HUES64 (cell line): ENCODE data around the gene COL6A2.

Experiments used
- H3K27ac ChIP-seq: 2 replicates; pipeline ENCODE4 v1.7.0; 2013; ENCODE audit warnings: low read depth, low read length, inconsistent platforms
- H3K27me3 ChIP-seq: 2 replicates; pipeline ENCODE4 v1.6.1; 2013; ENCODE audit warnings: mild to moderate bottlenecking, low read length; ENCODE audit not compliant: insufficient read depth
- H3K36me3 ChIP-seq: 2 replicates; pipeline ENCODE4 v1.6.1; 2013; ENCODE audit warnings: mild to moderate bottlenecking, low read length; ENCODE audit not compliant: insufficient read depth
- H3K4me1 ChIP-seq: 2 replicates; pipeline ENCODE4 v1.6.1; 2013; ENCODE audit warnings: mild to moderate bottlenecking, low read length, moderate library complexity; ENCODE audit not compliant: insufficient read depth
- H3K4me3 ChIP-seq: 2 replicates; pipeline ENCODE4 v1.5.1; 2013; ENCODE audit warnings: mild to moderate bottlenecking, low read length, moderate library complexity
- H3K9ac ChIP-seq: 2 replicates; pipeline ENCODE4 v1.6.1; 2013; ENCODE audit warnings: mild to moderate bottlenecking, low read depth, low read length
- H3K9me3 ChIP-seq: 2 replicates; pipeline ENCODE4 v1.6.1; 2013; ENCODE audit warnings: low read depth, low read length; ENCODE audit not compliant: insufficient read depth
- WGBS: fragments of 150-250, 120-280 bp; methylation state at CpG from one replicate; pipeline ENCODE4 v1.1.7; 2013; ENCODE audit warnings: missing lambda C conversion rate; 5-methylcytosine and 5-hydroxymethylcytosine counted together

COL6A2 gene

GRCh38 chr21:46111857-46112724 is 14.2 kb downstream of the COL6A2 start:
- 97% methylated on average over 69 of the region's 69 CpGs for WGBS

DNA sequence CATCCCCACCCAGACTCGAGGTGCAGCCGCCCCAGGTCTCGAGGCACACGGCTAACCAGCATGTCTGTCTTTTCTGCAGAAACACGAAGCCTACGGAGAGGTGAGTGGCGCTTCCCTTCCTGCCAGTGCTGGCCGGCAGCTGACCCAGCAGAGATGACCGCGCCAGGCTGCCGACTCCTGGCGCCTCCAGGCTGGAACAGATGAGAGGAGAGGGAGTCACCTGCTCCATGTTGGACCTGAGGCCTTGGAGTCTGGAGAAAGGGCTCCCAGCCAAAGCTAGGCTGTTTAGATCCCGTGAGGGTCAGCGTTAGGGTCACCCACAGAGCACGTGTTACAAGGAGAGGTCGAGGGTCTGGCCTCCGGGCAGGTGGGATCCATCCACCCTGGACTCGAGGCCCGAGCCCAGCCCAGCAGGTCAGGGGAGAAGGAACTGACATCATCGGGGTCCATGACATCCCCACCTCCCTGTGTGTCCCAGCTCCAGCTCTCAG is 14.9 kb downstream of the COL6A2 start:
- Histone ChIP-seq H3K27me3 (no peaks in the 10 kb centered on the region), H3K36me3 (peaks cover 47% of the 10 kb centered on the region), H3K9ac (no peak overlapping the region), H3K4me1 (no peaks in the 10 kb centered on the region), H3K9me3 (peaks cover 22% of the 10 kb centered on the region), H3K4me3 (no peak overlapping the region), H3K27ac (no peak overlapping the region)
- 96% methylated on average over 20 of the region's 20 CpGs for WGBS

More at GRCh38 chr21:46111857-46112724, 14.2 kb downstream of the COL6A2 start:
- Histone ChIP-seq H3K4me1 (peaks cover 1% of the 10 kb centered on the region; the same call in 1 of the 2 replicates), H3K9me3 (peaks cover 22% of the 10 kb centered on the region), H3K36me3 (peaks cover 43% of the 10 kb centered on the region), H3K9ac (no peak overlapping the region), H3K4me3 (no peak overlapping the region), H3K27me3 (no peaks in the 10 kb centered on the region), H3K27ac (no peak overlapping the region)

GRCh38 chr21:46113497-46114176 is 15.7 kb downstream of the COL6A2 start:
- no peaks in the 10 kb centered on the region for H3K4me1 ChIP-seq
- H3K4me3 ChIP-seq = no peak overlapping the region
- peaks cover 13% of the 10 kb centered on the region for H3K9me3 ChIP-seq
- no peak overlapping the region for H3K9ac ChIP-seq
- no peak overlapping the region for H3K27ac ChIP-seq
- H3K27me3 ChIP-seq = no peaks in the 10 kb centered on the region
- 96% methylated on average over 16 of the region's 16 CpGs for WGBS
- peaks cover 47% of the 10 kb centered on the region for H3K36me3 ChIP-seq

GRCh38 chr21:46114963-46115362 is 17.1 kb downstream of the COL6A2 start:
- H3K4me1 ChIP-seq = no peaks in the 10 kb centered on the region

GRCh38 chr21:46115441-46116188 is 17.7 kb downstream of the COL6A2 start:
- peaks cover 7% of the 10 kb centered on the region; the same call in 1 of the 2 replicates for H3K9me3 ChIP-seq

More at GRCh38 chr21:46114963-46115362, 17.1 kb downstream of the COL6A2 start:
- Histone ChIP-seq H3K27ac (no peak overlapping the region), H3K27me3 (no peaks in the 10 kb centered on the region), H3K36me3 (peaks cover 47% of the 10 kb centered on the region), H3K4me3 (no peak overlapping the region), H3K9me3 (peaks cover 7% of the 10 kb centered on the region; the same call in 1 of the 2 replicates), H3K9ac (no peak overlapping the region)
- 95% methylated on average over 4 of the region's 4 CpGs for WGBS

GRCh38 chr21:46116189-46116775 is 18.4 kb downstream of the COL6A2 start:
- 92% methylated on average over 20 of the region's 20 CpGs for WGBS
- no peak overlapping the region for H3K4me3 ChIP-seq
- peaks cover 7% of the 10 kb centered on the region; the same call in 1 of the 2 replicates for H3K9me3 ChIP-seq
- H3K9ac ChIP-seq = no peak overlapping the region
- no peak overlapping the region for H3K27ac ChIP-seq
- no peaks in the 10 kb centered on the region for H3K27me3 ChIP-seq
- no peaks in the 10 kb centered on the region for H3K4me1 ChIP-seq
- peaks cover 47% of the 10 kb centered on the region for H3K36me3 ChIP-seq

More at GRCh38 chr21:46115441-46116188, 17.7 kb downstream of the COL6A2 start:
- 94% methylated on average over 17 of the region's 17 CpGs for WGBS
- H3K27me3 ChIP-seq = no peaks in the 10 kb centered on the region
- peaks cover 47% of the 10 kb centered on the region for H3K36me3 ChIP-seq
- no peaks in the 10 kb centered on the region for H3K4me1 ChIP-seq
- no peak overlapping the region for H3K4me3 ChIP-seq
- no peak overlapping the region for H3K27ac ChIP-seq
- H3K9ac ChIP-seq = no peak overlapping the region

GRCh38 chr21:46116776-46117585 is 19.1 kb downstream of the COL6A2 start:
- Histone ChIP-seq H3K9ac (no peak overlapping the region), H3K27me3 (no peaks in the 10 kb centered on the region), H3K4me3 (no peak overlapping the region), H3K4me1 (no peaks in the 10 kb centered on the region), H3K36me3 (peaks cover 49% of the 10 kb centered on the region), H3K27ac (no peak overlapping the region), H3K9me3 (peaks cover 7% of the 10 kb centered on the region; the same call in 1 of the 2 replicates)
- WGBS = 94% methylated on average over 24 of the region's 24 CpGs

GRCh38 chr21:46117586-46118315 is 19.8 kb downstream of the COL6A2 start:
- 93% methylated on average over 29 of the region's 29 CpGs for WGBS
- no peaks in the 10 kb centered on the region for H3K27me3 ChIP-seq

DNA sequence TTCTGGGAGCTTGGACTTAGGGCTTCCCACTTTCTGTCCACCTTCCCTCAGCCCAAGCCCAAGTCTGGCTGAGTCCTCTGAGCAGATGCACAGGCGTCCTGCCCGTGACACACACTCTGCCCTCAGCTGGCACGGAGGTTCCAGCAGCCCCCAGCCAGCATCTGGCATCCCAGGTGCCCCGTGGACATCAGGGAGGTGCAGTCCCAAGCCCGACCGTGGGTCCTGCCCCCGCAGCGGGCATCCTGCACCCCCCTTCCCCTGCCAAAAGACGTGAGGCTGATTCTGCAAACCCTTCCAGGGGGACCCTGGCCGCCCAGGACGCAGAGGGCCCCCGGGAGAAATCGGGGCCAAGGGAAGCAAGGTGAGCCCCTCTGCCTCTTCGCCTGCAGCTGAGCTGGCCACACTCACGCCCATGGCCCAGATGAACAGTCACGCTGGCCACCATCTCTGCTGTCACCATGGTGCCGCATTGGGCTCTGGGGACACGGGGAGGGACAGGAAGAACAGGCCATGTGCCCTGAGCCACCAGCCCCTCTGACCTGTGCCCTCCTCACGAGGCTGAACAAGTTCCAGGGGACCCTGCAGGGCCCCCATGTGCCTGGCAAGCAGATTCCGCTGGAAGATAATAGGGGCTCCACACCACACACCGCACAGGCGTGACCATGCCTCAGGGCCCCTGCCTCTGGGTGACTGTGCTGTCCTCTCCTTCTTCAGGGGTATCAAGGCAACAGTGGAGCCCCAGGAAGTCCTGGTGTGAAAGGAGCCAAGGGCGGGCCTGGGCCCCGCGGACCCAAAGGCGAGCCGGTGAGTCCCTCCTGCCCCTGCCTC is 20.6 kb downstream of the COL6A2 start:
- no peak overlapping the region for H3K4me3 ChIP-seq
- no peaks in the 10 kb centered on the region for H3K4me1 ChIP-seq
- H3K36me3 ChIP-seq = peaks cover 44% of the 10 kb centered on the region
- H3K27me3 ChIP-seq = no peaks in the 10 kb centered on the region
- H3K27ac ChIP-seq = no peak overlapping the region
- 96% methylated on average over 27 of the region's 27 CpGs for WGBS
- peaks cover 7% of the 10 kb centered on the region; the same call in 1 of the 2 replicates for H3K9me3 ChIP-seq
- no peak overlapping the region for H3K9ac ChIP-seq

More at GRCh38 chr21:46117586-46118315, 19.8 kb downstream of the COL6A2 start:
- no peak overlapping the region for H3K27ac ChIP-seq
- H3K4me1 ChIP-seq = no peaks in the 10 kb centered on the region
- H3K9me3 ChIP-seq = peaks cover 7% of the 10 kb centered on the region; the same call in 1 of the 2 replicates
- no peak overlapping the region for H3K9ac ChIP-seq
- no peak overlapping the region for H3K4me3 ChIP-seq
- peaks cover 51% of the 10 kb centered on the region for H3K36me3 ChIP-seq
